Measurements from ENCODE around the gene CALHM6.

DNA sequence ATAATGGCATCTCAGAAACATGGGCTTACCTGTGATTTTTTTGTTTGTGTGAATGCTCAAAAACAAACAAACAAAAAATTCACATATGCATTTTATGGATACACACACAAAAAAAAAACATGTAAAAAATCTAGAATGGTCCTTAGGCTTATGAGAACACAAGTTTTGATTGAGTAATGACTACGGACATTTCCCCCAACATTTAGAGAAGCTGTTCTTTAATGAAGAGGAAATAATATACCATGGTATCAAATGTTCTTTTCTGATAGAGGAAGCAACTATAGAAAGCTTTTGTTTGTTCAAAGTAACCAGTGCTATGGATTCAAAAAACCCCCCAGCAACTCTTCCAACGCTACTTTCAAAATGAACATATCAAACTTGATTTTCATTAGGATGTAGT is 8.6 kb upstream of the CALHM6 start:
- TF ChIP-seq ZNF317 (CRISPR knock-in tag; IDR thresholded peaks at IDR 0.05; ENCODE audit: borderline replicate concordance, low read depth): no peak
- no peak for TF ChIP-seq CTCF (IDR thresholded peaks at IDR 0.05)
